Measurements from ENCODE around the gene BSPH1.

The BSPH1 gene

DNA sequence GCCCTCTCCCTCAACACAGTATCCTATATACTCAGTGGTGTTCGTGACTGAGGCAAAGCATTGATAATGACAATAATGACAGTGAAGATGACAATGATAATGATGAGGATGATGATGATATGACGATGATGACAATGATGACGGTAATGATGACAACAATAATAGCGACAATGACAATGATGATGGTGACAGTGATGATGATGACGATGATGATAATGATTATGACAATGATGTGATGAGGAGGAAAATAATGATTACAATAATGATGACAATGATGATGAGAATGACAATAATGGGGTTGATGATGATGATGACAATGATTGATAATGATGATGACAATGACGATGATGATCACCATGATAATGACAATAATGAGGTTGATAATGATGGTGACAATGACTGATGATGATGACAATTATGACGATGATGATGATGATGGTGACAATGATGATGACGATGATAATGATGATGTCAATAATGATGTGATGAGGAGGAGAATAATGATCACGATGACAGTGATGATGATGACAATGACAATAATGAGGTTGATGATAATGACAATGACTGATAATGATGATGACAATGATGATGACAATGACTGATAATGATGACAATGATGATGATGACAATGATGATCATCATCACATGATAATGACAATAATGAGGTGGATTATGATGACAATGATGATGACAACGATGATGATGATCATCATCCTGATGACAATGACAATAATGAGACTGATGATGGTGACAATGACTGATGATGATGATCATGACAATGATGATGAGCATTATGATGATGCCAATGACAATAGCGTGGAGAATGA, 19.2 kb upstream of the BSPH1 start:
- no peaks in the 10 kb centered on the region for H3K79me2 ChIP-seq (ENCODE audit: low read length)
- H3K4me3 ChIP-seq (ENCODE audit: low read length), result no peak overlapping the region
- no peaks in the 10 kb centered on the region for H3K4me1 ChIP-seq (ENCODE audit: low read length)
- H3K9ac ChIP-seq (ENCODE audit: low read length), result no peak overlapping the region
- H3K27me3 ChIP-seq (ENCODE audit: low read depth, low read length), result peaks cover 19% of the 10 kb centered on the region
- H3K4me2 ChIP-seq (ENCODE audit: low read length), result no peak overlapping the region
- H4K20me1 ChIP-seq (ENCODE audit: insufficient read depth, low read length), result no peaks in the 10 kb centered on the region
- H2AFZ ChIP-seq (ENCODE audit: low read depth, low read length), result no peak overlapping the region
- H3K27ac ChIP-seq (ENCODE audit: low read length), result no peak overlapping the region
- no peak for TF ChIP-seq EZH2phosphoT487 (IDR thresholded peaks at IDR 0.05; ENCODE audit: low read depth)
- TF ChIP-seq, protein P1, sequence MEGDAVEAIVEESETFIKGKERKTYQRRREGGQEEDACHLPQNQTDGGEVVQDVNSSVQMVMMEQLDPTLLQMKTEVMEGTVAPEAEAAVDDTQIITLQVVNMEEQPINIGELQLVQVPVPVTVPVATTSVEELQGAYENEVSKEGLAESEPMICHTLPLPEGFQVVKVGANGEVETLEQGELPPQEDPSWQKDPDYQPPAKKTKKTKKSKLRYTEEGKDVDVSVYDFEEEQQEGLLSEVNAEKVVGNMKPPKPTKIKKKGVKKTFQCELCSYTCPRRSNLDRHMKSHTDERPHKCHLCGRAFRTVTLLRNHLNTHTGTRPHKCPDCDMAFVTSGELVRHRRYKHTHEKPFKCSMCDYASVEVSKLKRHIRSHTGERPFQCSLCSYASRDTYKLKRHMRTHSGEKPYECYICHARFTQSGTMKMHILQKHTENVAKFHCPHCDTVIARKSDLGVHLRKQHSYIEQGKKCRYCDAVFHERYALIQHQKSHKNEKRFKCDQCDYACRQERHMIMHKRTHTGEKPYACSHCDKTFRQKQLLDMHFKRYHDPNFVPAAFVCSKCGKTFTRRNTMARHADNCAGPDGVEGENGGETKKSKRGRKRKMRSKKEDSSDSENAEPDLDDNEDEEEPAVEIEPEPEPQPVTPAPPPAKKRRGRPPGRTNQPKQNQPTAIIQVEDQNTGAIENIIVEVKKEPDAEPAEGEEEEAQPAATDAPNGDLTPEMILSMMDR (IDR thresholded peaks at IDR 0.05; ENCODE audit: low read depth, low read length), result no peak
- no peaks in the 10 kb centered on the region for H3K36me3 ChIP-seq (replicated peaks; ENCODE audit: low read depth, low read length)
- H3K9me3 ChIP-seq (ENCODE audit: insufficient read depth, low read length), result no peaks in the 10 kb centered on the region

DNA sequence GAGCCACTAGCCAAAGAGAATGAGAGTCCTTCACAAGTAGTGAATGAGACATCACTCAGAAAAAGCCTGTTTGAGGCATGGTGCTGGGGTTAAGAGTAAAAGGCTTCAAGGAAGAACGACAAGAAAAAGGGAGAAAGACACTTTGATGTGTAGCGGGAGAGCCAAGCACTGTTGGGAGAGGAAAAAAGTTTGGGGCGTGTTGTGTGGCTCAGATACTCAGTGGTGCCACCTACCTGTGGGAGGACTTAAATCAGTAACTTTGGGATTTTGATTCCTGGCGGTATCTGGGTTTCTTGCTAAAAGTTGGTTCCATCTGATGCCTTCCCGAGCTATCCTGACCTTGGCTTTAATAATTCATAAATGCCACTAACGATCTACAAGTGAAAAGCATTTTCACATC, 14.8 kb upstream of the BSPH1 start:
- H3K4me3 ChIP-seq (ENCODE audit: low read length), result no peak overlapping the region
- H2AFZ ChIP-seq (ENCODE audit: low read depth, low read length), result peak overlapping the region; percentile 69; the same call in 1 of the 2 replicates
- H3K4me1 ChIP-seq (ENCODE audit: low read length), result no peaks in the 10 kb centered on the region
- no peaks in the 10 kb centered on the region for H3K36me3 ChIP-seq (replicated peaks; ENCODE audit: low read depth, low read length)
- H3K79me2 ChIP-seq (ENCODE audit: low read length), result no peaks in the 10 kb centered on the region
- H4K20me1 ChIP-seq (ENCODE audit: insufficient read depth, low read length), result no peaks in the 10 kb centered on the region
- no peaks in the 10 kb centered on the region for H3K9me3 ChIP-seq (ENCODE audit: insufficient read depth, low read length)
- H3K4me2 ChIP-seq (ENCODE audit: low read length), result no peak overlapping the region
- peaks cover 12% of the 10 kb centered on the region; the same call in 1 of the 2 replicates for H3K27me3 ChIP-seq (ENCODE audit: low read depth, low read length)
- H3K27ac ChIP-seq (ENCODE audit: low read length), result no peak overlapping the region
- TF ChIP-seq, protein P1 (IDR thresholded peaks at IDR 0.05; ENCODE audit: low read depth, low read length), result peak; percentile 47
- TF ChIP-seq EZH2phosphoT487 (IDR thresholded peaks at IDR 0.05; ENCODE audit: low read depth), result no peak
- no peak overlapping the region for H3K9ac ChIP-seq (ENCODE audit: low read length)

DNA sequence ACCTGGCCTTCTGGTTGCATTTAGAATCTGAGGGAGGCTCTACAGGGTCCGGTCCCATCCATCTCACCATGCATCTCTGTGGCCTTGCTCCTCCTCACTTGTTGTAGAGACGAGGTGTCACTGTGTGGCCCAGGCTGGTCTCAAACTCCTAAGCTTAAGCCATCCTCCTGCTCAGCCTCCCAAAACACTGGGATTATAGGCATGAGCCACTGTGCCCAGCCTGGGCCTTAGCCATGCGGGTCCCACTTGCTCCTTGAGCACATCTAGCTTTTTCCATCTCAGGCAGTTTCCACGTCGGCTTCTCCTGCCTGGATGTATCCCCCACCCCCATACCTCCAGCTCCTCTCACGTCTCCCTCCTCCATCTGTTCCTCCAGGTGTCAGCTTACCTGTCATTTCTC, 12.3 kb upstream of the BSPH1 start:
- Histone ChIP-seq H3K27me3 (ENCODE audit: low read depth, low read length) (0 out of 2 replicates have a peak, but pooled peaks cover 4% of the 10 kb centered on the region), H3K4me1 (ENCODE audit: low read length) (no peaks in the 10 kb centered on the region), H3K79me2 (ENCODE audit: low read length) (no peaks in the 10 kb centered on the region), H3K27ac (ENCODE audit: low read length) (no peak overlapping the region), H4K20me1 (ENCODE audit: insufficient read depth, low read length) (no peaks in the 10 kb centered on the region), H2AFZ (ENCODE audit: low read depth, low read length) (no peak overlapping the region), H3K4me3 (ENCODE audit: low read length) (no peak overlapping the region), H3K36me3 (replicated peaks; ENCODE audit: low read depth, low read length) (no peaks in the 10 kb centered on the region), H3K9me3 (ENCODE audit: insufficient read depth, low read length) (no peaks in the 10 kb centered on the region), H3K9ac (ENCODE audit: low read length) (no peak overlapping the region), H3K4me2 (ENCODE audit: low read length) (no peak overlapping the region)
- TF ChIP-seq EZH2phosphoT487 (IDR thresholded peaks at IDR 0.05; ENCODE audit: low read depth), result no peak
- TF ChIP-seq, protein P1 (IDR thresholded peaks at IDR 0.05; ENCODE audit: low read depth, low read length), result no peak

DNA sequence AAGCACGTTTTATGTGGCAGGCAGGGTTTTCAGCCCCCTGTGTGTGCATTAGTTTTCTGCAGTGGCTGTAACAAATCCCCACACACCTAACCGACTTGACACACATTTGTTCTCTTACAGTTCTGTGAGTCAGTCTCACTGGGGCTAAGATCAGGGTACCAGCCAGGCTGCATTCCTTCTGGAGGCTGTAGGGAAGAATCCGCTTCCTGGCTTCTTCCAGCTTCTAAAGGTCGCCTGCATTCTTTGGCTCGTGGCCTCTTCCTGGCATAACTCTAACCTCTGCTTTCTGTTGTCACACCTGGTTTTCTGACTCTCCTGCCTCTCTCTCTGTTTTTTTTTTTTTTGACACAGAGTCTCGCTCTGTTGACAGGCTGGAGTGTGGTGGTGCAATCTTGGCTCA, 8.9 kb upstream of the BSPH1 start:
- H3K9me3 ChIP-seq (ENCODE audit: insufficient read depth, low read length), result no peaks in the 10 kb centered on the region
- no peak for TF ChIP-seq EZH2phosphoT487 (IDR thresholded peaks at IDR 0.05; ENCODE audit: low read depth)
- TF ChIP-seq, protein P1 (IDR thresholded peaks at IDR 0.05; ENCODE audit: low read depth, low read length), result no peak
- H3K4me1 ChIP-seq (ENCODE audit: low read length), result no peaks in the 10 kb centered on the region

More for the DNA sequence above, 8.9 kb upstream of the BSPH1 start:
- Histone ChIP-seq H3K79me2 (ENCODE audit: low read length) (no peaks in the 10 kb centered on the region), H3K27me3 (ENCODE audit: low read depth, low read length) (peaks cover 10% of the 10 kb centered on the region), H3K27ac (ENCODE audit: low read length) (no peak overlapping the region), H3K4me2 (ENCODE audit: low read length) (no peak overlapping the region), H3K36me3 (replicated peaks; ENCODE audit: low read depth, low read length) (no peaks in the 10 kb centered on the region), H2AFZ (ENCODE audit: low read depth, low read length) (no peak overlapping the region), H3K9ac (ENCODE audit: low read length) (no peak overlapping the region), H3K4me3 (ENCODE audit: low read length) (no peak overlapping the region), H4K20me1 (ENCODE audit: insufficient read depth, low read length) (no peaks in the 10 kb centered on the region)

All from OCI-LY3 (cell line).